ENCODE results near the gene HUS1B.

GRCh38 chr6:674406-674805, 17.5 kb upstream of the HUS1B start:
- TF ChIP-seq, protein P1, sequence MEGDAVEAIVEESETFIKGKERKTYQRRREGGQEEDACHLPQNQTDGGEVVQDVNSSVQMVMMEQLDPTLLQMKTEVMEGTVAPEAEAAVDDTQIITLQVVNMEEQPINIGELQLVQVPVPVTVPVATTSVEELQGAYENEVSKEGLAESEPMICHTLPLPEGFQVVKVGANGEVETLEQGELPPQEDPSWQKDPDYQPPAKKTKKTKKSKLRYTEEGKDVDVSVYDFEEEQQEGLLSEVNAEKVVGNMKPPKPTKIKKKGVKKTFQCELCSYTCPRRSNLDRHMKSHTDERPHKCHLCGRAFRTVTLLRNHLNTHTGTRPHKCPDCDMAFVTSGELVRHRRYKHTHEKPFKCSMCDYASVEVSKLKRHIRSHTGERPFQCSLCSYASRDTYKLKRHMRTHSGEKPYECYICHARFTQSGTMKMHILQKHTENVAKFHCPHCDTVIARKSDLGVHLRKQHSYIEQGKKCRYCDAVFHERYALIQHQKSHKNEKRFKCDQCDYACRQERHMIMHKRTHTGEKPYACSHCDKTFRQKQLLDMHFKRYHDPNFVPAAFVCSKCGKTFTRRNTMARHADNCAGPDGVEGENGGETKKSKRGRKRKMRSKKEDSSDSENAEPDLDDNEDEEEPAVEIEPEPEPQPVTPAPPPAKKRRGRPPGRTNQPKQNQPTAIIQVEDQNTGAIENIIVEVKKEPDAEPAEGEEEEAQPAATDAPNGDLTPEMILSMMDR (IDR thresholded peaks at IDR 0.05; ENCODE audit: poor library complexity): no peak
- no peak for TF ChIP-seq EZH2phosphoT487 (IDR thresholded peaks at IDR 0.05; ENCODE audit: low read depth, severe bottlenecking, unreplicated experiment)
- no peak for TF ChIP-seq EZH2 (IDR thresholded peaks at IDR 0.05; ENCODE audit: borderline replicate concordance)

Measured in hepatocyte (in vitro differentiated cells).